ENCODE data around the gene LGI2.

DNA sequence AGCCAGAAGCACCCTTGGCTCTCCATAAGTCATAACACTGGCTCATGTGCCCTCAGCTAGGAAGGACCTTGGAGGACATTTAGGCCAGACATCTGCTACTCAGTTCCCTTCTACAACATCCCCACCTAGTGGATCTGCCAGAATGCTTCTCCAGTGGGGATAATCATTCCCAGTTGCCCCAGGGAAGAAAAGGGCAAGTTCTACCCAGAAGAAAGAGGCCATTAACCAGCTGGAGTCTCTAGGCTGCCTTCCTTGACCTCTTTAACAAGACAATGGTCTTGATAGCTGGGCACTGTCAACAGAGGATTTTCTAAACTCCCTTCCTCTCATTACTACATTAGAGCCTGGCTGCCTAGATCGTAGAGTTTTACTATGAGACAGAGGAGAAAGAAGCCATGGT lies 42.0 kb downstream of the LGI2 start:
- TF ChIP-seq, protein P1, sequence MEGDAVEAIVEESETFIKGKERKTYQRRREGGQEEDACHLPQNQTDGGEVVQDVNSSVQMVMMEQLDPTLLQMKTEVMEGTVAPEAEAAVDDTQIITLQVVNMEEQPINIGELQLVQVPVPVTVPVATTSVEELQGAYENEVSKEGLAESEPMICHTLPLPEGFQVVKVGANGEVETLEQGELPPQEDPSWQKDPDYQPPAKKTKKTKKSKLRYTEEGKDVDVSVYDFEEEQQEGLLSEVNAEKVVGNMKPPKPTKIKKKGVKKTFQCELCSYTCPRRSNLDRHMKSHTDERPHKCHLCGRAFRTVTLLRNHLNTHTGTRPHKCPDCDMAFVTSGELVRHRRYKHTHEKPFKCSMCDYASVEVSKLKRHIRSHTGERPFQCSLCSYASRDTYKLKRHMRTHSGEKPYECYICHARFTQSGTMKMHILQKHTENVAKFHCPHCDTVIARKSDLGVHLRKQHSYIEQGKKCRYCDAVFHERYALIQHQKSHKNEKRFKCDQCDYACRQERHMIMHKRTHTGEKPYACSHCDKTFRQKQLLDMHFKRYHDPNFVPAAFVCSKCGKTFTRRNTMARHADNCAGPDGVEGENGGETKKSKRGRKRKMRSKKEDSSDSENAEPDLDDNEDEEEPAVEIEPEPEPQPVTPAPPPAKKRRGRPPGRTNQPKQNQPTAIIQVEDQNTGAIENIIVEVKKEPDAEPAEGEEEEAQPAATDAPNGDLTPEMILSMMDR (conservative IDR thresholded peaks at IDR 0.05 in 1 of 2, IDR thresholded peaks at IDR 0.05 in 1 of 2; ENCODE audit: extremely low read depth in 1 of 2, insufficient read depth in 1 of 2, low read depth in 1 of 2, low read length in 2 of 2) = peak; percentile 45 to 68
- TF ChIP-seq EZH2 (IDR thresholded peaks at IDR 0.05; ENCODE audit: borderline replicate concordance, low read length) = no peak
